A673 (cell line): Measurements from ENCODE around the gene CCIN.
"Not testable (repeated sequence)": the region's sequence is repeated elsewhere in the genome, so short reads cannot be mapped to it uniquely, and the experiment has no call there.

Experiments used
- EZH2 ChIP-seq: fragments of 200-600 bp; sonication (generic); IDR thresholded peaks from 2 replicates; pipeline ENCODE4 v1.6.1; 2017; ENCODE audit warnings: borderline replicate concordance, low read depth, mild to moderate bottlenecking, mixed read lengths, antibody characterized with exemption, low read length; ENCODE audit not compliant: poor library complexity, severe bottlenecking
- TF ChIP-seq, protein P1 (sequence below): fragments of 300-800, 200-600 bp; sonication (generic); conservative IDR thresholded peaks from 2 replicates; pipeline ENCODE4 v1.5.1; 2017; ENCODE audit warnings: low read depth, mild to moderate bottlenecking, antibody characterized with exemption, low read length, moderate library complexity, mixed read lengths

DNA sequence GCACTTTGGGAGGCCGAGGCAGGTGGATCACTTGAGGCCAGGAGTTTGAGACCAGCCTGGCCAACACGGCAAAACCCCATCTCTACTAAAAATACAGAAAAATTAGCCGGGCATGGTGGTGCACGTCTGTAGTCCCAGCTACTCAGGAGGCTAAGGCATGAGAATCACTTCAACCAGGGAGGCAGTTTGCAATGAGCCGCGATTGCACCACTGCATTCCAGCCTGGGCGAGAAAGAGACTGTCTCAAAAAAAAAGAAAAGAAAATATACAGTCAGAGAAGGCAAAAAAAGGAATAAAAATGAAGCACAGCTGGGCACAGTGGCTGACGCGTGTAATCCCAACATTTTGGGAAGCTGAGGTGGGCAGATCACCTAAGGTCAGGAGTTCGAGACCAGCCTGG is 7.3 kb downstream of the CCIN start:
- TF ChIP-seq, protein P1, sequence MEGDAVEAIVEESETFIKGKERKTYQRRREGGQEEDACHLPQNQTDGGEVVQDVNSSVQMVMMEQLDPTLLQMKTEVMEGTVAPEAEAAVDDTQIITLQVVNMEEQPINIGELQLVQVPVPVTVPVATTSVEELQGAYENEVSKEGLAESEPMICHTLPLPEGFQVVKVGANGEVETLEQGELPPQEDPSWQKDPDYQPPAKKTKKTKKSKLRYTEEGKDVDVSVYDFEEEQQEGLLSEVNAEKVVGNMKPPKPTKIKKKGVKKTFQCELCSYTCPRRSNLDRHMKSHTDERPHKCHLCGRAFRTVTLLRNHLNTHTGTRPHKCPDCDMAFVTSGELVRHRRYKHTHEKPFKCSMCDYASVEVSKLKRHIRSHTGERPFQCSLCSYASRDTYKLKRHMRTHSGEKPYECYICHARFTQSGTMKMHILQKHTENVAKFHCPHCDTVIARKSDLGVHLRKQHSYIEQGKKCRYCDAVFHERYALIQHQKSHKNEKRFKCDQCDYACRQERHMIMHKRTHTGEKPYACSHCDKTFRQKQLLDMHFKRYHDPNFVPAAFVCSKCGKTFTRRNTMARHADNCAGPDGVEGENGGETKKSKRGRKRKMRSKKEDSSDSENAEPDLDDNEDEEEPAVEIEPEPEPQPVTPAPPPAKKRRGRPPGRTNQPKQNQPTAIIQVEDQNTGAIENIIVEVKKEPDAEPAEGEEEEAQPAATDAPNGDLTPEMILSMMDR = not testable (repeated sequence)
- TF ChIP-seq EZH2 = not testable (repeated sequence)
